Measurements from ENCODE around the gene PILRA. TPM values are rescaled to one million over a fixed set of nuclear protein-coding genes. Genes with fewer than 3 reads are reported as not detected.

The PILRA gene
- total RNA-seq, 4 donors from 2014 or later: 2.5 to 10.7 (median 4.7) TPM

DNA sequence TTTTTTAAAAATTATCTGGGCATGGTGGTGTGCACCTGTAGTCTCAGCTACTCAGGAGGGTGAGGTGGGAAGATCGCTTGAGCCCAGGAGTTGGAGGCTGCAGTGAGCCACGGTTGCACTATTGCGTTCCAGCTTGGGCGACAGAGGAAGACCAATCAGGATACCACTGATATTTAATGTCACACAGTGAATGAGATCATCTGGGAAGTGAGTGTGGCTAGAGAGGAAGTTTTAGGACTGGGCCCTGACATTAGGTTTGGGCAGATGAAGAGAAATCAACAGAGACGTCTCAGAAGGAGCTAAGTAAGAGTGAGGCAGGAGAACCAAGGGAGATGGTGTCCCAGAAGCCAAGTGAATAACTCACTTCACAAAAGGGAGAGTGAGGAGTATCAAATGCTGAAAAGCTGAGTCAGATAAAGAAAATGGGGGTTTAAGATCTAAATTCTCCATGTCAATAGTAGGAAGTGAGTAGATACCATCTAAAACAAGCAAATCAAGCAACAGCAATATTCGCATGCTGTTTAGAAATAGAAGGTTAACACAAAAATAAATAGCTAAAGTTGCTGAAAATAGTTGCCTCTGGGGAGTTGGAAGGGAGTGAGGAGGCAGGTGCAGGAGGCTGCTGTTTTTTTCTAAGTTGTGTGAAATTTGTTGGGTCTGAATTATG lies 11.5 kb downstream of the PILRA start:
- TF ChIP-seq POLR2AphosphoS5 (IDR thresholded peaks at IDR 0.05): no peak
- no peak for TF ChIP-seq POLR2A (IDR thresholded peaks at IDR 0.05)
- TF ChIP-seq, protein P1, sequence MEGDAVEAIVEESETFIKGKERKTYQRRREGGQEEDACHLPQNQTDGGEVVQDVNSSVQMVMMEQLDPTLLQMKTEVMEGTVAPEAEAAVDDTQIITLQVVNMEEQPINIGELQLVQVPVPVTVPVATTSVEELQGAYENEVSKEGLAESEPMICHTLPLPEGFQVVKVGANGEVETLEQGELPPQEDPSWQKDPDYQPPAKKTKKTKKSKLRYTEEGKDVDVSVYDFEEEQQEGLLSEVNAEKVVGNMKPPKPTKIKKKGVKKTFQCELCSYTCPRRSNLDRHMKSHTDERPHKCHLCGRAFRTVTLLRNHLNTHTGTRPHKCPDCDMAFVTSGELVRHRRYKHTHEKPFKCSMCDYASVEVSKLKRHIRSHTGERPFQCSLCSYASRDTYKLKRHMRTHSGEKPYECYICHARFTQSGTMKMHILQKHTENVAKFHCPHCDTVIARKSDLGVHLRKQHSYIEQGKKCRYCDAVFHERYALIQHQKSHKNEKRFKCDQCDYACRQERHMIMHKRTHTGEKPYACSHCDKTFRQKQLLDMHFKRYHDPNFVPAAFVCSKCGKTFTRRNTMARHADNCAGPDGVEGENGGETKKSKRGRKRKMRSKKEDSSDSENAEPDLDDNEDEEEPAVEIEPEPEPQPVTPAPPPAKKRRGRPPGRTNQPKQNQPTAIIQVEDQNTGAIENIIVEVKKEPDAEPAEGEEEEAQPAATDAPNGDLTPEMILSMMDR (IDR thresholded peaks at IDR 0.05): no peak
- peaks cover 0 to 4% (median 0%) of the 10 kb centered on the region in 3 donors for H3K4me1 ChIP-seq
- no peak overlapping the region for H3K4me3 ChIP-seq
- ATAC-seq: no peak
- H3K36me3 ChIP-seq: no peaks in the 10 kb centered on the region
- no peaks in the 10 kb centered on the region for H3K9me3 ChIP-seq
- no peaks in the 10 kb centered on the region for H3K27me3 ChIP-seq
- 65 to 72% methylated on average over 2 to 6 of the region's 6 CpGs for WGBS, 2 donors (ENCODE audit: low coverage in 1 of 2)
- no peak overlapping the region for H3K27ac ChIP-seq

- TF ChIP-seq, protein P1 (IDR thresholded peaks at IDR 0.05): no peak
- TF ChIP-seq EP300 (IDR thresholded peaks at IDR 0.05): no peak
- no peak for TF ChIP-seq POLR2A (IDR thresholded peaks at IDR 0.05)
- TF ChIP-seq POLR2AphosphoS5 (IDR thresholded peaks at IDR 0.05): no peak
- no peaks in the 10 kb centered on the region for H3K36me3 ChIP-seq
- H3K27ac ChIP-seq: no peak overlapping the region
- no peak overlapping the region for H3K4me3 ChIP-seq
- no peaks in the 10 kb centered on the region for H3K9me3 ChIP-seq
- peaks cover 0 to 4% (median 0%) of the 10 kb centered on the region in 3 donors for H3K4me1 ChIP-seq
- no peak for ATAC-seq
- H3K27me3 ChIP-seq: peaks cover 2% of the 10 kb centered on the region
- 28 to 46% methylated on average over 4 of the region's 5 CpGs for WGBS, 2 donors (ENCODE audit: low coverage in 1 of 2)
Measured at GRCh38 chr7:100386940-100387339, 13.7 kb downstream of the PILRA start.

DNA sequence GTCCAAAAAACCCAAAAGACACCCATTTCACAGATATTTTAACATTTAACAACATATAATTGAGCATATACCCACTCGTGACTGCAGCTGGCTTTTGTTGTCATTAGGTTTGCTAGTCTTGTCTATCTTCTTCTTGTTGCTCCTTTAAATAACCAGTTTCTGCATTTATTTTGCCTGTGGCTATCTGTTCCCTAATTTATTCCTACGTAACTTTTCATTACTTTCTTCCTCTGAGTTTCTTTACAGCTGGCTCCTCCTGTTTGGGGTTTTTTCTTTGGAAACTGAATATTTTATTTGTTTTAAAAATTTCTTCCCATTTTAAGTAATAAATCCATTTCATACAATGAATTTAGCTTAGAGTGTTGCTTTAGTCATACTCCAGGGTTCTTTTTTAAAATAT lies 14.4 kb downstream of the PILRA start:
- WGBS, 2 donors (ENCODE audit: low coverage in 1 of 2): 57 to 73% methylated on average over 1 to 2 of the region's 2 CpGs

DNA sequence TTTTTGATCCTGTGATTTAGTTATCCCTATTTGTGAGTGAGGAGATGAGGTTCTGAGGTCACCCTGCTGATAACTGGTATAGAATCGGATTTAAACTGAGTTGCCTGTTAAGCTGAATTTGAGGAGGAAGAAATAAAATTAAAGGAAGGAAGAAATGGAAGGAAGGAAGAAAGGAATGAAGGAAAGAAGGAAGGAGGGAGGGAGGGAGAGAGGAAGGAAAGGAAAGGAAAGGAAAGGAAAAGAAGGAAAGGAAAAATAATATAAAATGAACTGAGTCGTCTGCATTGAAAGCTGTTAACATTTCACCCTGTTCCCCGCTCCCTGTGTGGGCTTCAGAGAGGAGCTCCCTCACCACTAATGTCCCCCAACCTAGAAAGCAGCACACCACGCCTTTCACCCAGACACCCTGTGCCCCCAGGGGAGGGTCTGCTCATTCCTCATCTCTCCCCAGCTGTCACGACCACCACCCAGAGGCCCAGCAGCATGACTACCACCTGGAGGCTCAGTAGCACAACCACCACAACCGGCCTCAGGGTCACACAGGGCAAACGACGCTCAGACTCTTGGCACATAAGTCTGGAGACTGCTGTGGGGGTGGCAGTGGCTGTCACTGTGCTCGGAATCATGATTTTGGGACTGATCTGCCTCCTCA lies 16.3 kb downstream of the PILRA start:
- TF ChIP-seq POLR2A (IDR thresholded peaks at IDR 0.05): no peak
- no peak for TF ChIP-seq EP300 (IDR thresholded peaks at IDR 0.05)
- TF ChIP-seq, protein P1 (IDR thresholded peaks at IDR 0.05): no peak
- no peak for TF ChIP-seq POLR2AphosphoS5 (IDR thresholded peaks at IDR 0.05)
- Histone ChIP-seq H3K4me1 (peaks cover 0 to 4% (median 0%) of the 10 kb centered on the region in 3 donors), H3K27me3 (peaks cover 5% of the 10 kb centered on the region), H3K9me3 (no peaks in the 10 kb centered on the region), H3K36me3 (no peaks in the 10 kb centered on the region), H3K27ac (no peak overlapping the region), H3K4me3 (no peak overlapping the region)
- ATAC-seq: no peak
- 74 to 100% methylated on average over 1 to 4 of the region's 9 CpGs for WGBS, 2 donors (ENCODE audit: low coverage in 1 of 2)

More for the DNA sequence above, 14.4 kb downstream of the PILRA start:
- TF ChIP-seq POLR2A (IDR thresholded peaks at IDR 0.05): no peak
- TF ChIP-seq, protein P1 (IDR thresholded peaks at IDR 0.05): no peak
- TF ChIP-seq EP300 (IDR thresholded peaks at IDR 0.05): no peak
- no peak for TF ChIP-seq POLR2AphosphoS5 (IDR thresholded peaks at IDR 0.05)
- H3K4me3 ChIP-seq: no peak overlapping the region
- no peaks in the 10 kb centered on the region for H3K9me3 ChIP-seq
- no peaks in the 10 kb centered on the region for H3K36me3 ChIP-seq
- H3K27ac ChIP-seq: no peak overlapping the region
- peaks cover 5% of the 10 kb centered on the region for H3K27me3 ChIP-seq
- no peak for ATAC-seq
- peaks cover 0 to 4% (median 0%) of the 10 kb centered on the region in 3 donors for H3K4me1 ChIP-seq

All from gastroesophageal sphincter (tissue), 4 donors.